GM21447 (cell line): ENCODE results near the gene CLDN24.

Source experiments
- ATAC-seq: cut with Tn5 transposase; IDR thresholded peaks from one replicate; pipeline ENCODE4 v1.9.1; 2021; ENCODE audit not compliant: unreplicated experiment

The CLDN24 gene

GRCh38 chr4:183323295-183323694 lies 1.1 kb upstream of the CLDN24 start:
- ATAC-seq, result no peak

GRCh38 chr4:183321516-183321915 lies 710 bp downstream of the CLDN24 start:
- ATAC-seq, result no peak

DNA sequence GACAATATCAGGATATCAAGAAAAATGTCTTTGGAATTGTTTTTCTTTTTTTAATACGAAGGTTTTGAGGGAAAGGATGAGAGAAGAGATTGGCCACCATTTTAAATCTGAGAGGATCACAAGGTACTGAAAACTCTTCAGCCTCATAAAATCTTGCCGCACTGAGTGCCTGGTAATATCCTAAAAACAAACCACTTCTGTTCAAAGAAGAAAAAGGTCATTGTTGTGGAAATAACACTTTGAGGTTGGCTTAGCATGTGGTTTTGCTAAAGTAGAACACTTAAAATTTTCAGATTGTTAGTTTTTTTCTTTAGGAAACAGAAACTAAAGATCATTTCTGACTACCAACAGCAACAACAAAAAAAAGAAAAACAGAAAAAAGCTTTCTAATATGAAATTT lies 1.1 kb downstream of the CLDN24 start:
- no peak for ATAC-seq

- ATAC-seq, result no peak
Observed at GRCh38 chr4:183320211-183321059, 1.8 kb downstream of the CLDN24 start, which contains the start of gene CLDN22. CLDN22 (minus strand) TSS chr4:183320276; CDS start chr4:183320218, 58 bp downstream.

DNA sequence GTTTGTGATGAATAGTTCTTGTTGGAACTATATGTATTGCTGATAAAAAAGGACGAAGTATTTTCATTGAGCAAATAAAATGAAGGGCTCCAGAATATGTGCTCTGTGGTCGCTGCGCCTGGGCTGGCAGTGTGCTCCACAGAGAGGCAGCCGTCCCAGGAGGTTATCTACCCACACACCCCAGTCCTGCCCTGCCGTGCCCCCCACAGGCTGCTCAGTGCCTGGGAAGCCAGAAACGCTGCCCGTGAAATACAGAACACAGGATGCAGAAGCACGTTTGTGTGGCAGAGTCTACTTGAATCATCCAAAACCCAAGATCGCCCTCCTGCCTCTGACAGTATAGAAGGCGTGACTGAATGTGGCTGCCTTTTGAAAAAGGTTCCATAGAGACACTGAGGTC lies 3.6 kb downstream of the CLDN24 start:
- no peak for ATAC-seq

DNA sequence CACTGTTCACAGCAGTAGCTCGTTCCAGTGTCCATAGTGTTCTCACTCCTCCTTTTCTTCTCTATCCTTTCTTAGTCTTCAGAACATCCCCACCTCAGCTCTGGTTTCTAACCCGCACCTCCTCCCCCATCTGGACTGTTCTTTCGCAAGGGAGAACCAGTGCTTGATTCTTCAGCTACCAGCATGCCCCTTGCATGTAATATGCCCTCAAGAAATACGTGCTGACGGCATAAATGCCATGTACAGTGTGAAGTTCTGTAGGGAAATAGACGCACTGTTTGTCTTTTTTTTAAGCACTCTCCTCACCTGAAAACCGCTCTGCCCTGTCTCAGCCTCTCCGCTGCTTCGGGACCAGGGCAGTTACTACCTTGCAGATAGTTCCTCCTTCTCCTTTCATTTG lies 7.4 kb downstream of the CLDN24 start:
- ATAC-seq, result no peak

- no peak for ATAC-seq
Observed at GRCh38 chr4:183314336-183314735, 7.9 kb downstream of the CLDN24 start.

DNA sequence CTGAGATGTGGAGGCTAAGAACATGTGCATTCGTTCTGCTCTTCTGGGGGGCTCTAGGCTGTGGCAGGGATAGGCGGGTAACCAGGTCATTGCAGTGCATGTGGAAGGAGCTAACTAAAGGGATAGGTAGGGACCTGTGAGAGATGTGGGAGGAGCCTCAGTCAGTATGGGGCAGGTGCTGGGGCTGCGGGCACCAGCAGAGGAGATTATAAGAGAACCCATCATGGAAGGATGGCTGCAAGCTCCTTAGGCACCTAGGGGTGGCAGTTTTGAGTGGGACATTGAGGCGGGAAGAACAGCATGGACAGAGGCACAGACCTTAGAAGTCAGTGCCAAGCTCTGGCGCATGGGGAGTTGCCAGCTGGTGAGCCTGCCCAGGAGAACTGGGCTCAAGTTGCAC lies 9.4 kb downstream of the CLDN24 start:
- no peak for ATAC-seq

DNA sequence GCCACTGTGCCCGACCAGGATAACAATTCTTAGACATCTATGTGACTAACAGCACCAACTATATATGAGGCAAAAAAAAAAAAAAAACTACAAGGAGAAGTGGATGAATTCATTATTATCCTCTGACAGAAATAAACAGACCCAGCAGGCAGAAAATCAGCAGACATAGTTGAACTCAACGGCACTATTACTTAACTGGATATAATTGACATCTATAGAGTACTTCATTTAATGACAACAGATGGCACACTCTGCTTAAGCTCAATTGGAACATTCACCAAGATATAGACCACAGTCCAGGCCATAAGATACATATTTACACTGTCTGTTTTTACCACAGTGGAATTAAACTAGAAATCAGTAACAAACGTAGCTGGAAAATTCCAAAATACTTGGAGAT lies 15.4 kb downstream of the CLDN24 start:
- ATAC-seq, result no peak

DNA sequence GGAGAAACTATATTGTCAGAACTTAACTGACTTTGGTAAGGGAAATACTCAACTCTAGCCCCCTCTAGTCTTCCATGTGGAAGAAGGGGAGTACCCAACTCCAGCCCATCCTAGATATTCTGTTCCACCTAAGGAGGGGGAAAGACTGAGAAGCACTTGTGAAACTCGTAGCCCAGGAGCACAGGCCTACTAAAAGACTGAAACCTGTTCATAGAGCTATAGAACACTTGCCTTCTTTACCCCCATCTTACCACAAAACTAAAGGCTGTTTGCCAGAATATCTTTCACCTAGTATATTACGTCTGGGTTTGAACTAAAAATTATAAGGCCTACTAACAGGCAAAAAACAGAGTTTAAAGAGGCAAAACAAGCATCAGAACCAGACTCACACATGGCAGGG lies 17.7 kb downstream of the CLDN24 start:
- no peak for ATAC-seq

DNA sequence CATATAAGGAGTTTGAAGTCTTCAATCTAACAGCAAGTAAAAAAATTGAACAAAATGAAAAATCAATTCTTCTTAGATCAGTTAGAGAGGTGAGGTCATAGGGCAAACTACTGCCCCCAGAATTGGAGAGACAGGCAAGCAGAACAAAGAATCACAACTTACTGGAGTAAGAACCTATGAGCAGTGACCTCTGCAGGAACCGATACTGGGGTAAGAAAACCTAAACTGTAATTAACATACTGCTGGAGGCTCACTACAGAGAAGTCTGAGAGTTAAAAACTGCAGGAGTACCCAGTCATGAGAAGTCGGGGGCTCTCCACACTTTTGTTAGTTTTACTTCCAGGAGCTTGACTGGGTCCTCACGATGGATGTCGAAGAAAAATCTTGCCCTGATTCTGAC lies 18.2 kb downstream of the CLDN24 start:
- ATAC-seq, result peak; percentile 67

- ATAC-seq, result no peak
Observed at GRCh38 chr4:183303301-183303700, 18.9 kb downstream of the CLDN24 start.

- no peak for ATAC-seq
Observed at GRCh38 chr4:183300655-183301054, 21.6 kb downstream of the CLDN24 start.

DNA sequence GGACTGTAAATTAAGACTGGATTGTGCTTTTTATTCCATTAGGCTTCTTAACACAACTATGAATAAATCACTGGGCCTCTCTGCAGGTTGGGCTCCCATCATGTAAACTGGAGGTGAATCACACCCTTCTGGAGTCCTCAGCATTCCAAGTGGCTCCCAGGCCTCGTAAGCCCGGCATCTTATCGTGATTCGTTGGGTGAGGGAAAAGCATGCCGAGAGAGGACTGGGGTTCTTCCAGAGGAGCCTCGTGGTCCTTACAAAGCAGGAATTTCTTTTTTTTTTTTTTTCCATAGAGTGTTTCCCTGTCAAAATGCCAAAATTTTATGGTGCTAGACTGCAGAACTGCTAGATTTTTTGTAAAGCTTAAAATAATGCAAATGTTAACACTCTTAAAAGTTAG lies 22.2 kb downstream of the CLDN24 start:
- ATAC-seq, result no peak

DNA sequence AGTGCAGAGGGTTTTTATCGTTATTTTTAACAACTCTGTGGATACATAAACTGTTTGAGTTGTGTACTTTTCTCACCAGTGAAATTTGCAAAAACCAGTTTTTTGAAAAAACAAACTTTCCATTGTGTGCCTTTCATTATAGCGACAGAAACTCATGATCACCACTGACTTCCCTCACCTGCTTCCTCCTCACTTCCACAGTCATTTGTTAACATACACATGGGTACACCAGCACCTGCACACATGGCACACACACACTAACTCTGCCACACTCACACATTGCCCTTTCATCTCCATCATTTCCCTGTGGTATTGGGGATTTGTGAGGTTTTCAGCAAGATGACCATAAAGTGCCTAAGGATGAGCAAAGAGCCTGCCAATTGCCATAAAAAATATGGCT lies 22.8 kb downstream of the CLDN24 start:
- ATAC-seq, result peak; percentile 50

DNA sequence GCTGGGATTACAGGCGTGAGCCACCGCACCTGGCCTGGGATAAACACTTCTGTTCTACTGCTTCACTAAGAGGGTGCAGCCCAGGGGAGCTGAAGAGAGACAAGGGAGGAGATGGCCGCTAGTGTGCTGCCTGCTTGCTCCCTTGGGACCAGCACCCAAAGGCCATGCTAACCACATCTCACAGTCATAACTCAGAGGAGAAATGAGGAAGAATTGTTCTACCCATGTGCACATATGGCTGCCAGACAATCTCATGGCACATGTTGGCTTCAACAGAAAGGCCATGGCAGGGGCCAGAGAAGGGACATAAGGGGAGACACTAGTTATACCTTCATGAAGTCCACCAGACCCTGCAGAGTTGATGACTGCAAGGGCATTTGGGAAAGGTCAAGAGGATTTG lies 24.6 kb downstream of the CLDN24 start:
- ATAC-seq, result peak; percentile 62

DNA sequence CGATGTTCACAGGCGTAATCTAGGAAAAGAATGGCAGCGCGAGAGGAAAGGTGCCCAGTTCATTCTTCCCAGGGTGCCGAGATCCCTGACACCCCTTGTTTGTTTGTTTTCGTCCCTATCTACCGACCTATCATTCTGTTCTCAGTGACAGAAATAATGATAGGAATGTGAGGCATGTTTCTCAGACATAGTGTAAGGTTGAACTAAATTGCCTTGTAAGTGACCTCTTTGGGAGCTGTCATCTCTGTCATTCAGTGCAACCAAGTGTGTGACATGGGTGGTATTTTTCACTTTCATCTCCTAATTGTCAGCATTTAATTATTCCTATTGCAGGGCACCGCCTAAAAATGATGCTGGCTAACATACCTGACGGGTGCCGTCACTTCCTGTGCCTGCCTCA lies 26.5 kb downstream of the CLDN24 start:
- no peak for ATAC-seq

DNA sequence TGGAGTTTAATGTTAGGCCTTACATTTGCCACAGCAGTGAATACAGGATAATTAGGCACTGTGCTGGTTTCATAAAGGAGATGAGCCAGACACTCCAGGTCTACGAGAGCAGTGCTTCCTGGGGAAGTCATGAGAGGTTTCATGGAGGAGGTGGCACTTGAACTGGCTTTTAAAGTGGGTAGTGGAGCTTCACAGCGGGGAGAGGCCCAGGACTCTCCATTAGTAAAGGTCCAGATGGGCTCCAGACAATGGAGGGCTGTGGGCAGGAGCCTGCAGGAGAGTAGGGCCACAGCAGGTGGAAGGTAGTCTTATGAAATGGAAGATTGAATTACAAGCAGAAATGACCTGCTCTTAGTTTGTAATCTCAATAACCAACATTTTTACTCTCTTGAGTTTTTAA lies 31.2 kb downstream of the CLDN24 start:
- ATAC-seq, result no peak

GRCh38 chr4:183289688-183290087 lies 32.5 kb downstream of the CLDN24 start:
- ATAC-seq, result no peak

DNA sequence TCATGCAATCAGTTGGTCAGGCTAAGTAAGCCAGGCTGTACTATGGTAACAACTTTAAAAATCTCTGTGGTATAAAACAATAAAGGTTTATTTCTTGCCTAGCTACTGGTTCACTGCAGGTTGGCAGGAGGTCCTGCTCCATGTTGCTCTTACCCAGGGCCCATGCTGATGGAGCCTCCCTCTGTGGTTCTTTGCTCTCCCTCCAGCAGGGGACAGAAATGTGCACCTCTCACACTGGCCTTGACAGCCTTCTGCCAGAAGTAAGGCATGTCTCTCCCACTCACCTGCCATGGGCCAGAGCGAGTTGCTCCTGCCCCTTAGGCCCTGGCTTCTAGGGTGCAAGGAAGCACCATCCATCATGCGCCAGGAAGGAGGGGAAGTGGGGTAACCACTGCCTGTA lies 33.3 kb downstream of the CLDN24 start:
- no peak for ATAC-seq

DNA sequence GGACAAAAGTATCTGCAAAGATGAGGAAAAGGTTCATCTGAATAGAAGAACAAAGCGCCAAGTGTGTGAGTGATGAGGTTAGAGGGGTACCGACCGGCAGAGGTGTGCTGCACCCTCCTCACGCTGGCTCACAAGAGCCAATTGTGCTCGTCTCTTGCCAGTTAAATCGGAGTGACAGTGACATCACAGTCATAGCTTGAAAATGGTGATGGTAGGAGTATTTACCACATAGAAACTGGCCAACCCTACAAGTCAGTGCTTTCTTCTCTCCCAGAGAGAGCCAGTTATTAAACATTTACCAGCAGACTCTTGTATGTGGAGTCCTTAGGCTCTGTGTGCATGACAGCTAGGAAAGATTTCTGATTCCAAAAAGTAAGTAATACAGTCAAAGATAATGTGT lies 34.5 kb downstream of the CLDN24 start:
- ATAC-seq, result peak; percentile 75

DNA sequence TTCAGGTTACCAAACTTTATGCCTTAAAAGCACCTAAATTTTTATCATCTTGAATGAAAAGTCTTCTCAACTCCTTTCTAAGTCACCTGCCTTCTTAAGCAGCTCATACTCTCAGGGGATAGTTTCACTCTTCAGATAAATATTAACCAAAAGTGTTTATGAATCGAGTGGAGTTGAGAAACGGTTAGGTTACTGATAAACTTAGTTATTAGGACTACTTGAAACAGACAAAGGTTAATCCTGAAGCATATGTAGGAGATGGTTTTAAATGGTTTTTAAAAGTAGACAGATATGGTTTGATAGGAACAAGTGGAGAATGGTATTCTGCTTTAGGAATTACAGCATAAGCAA lies 34.9 kb downstream of the CLDN24 start:
- ATAC-seq, result peak; percentile 88
